ENCODE measurements around the gene P2RY6. TPM values are rescaled to one million over a fixed set of nuclear protein-coding genes. Genes with fewer than 3 reads are reported as not detected.

The P2RY6 gene
- total and polyA plus RNA-seq, 10 of the 15 experiments (the other 5 are each of a cell fraction or from before 2014, with no cell fraction given) = 0.05 to 0.90 (median 0.22) TPM; not detected in 4

- Histone ChIP-seq H2AFZ (ENCODE audit: control insufficient read depth, low read depth, low read length) (peak overlapping the region; percentile 73), H4K20me1 (ENCODE audit: control insufficient read depth, insufficient read depth) (no peaks in the 10 kb centered on the region), H3K79me2 (ENCODE audit: control insufficient read depth, insufficient read depth, low read length) (peaks cover 4% of the 10 kb centered on the region), H3K27ac (ENCODE audit: control insufficient read depth, insufficient read depth) (peak overlapping the region; percentile 99), H3K27me3 (replicated peaks in 1 of 2; ENCODE audit: control insufficient read depth in 2 of 2, insufficient read depth in 2 of 2, low read length in 1 of 2) (no peaks in the 10 kb centered on the region), H3K9ac (ENCODE audit: control insufficient read depth, insufficient read depth, low read length) (peak overlapping the region; percentile 79), H3K4me1 (ENCODE audit: control insufficient read depth, insufficient read depth, low read length) (peaks cover 80% of the 10 kb centered on the region), H3K9me3 (replicated peaks; ENCODE audit: control insufficient read depth, insufficient read depth, low read length) (no peaks in the 10 kb centered on the region), H3K4me2 (ENCODE audit: control insufficient read depth, insufficient read depth) (peak overlapping the region; percentile 68), H3K36me3 (ENCODE audit: control insufficient read depth in 2 of 2, insufficient read depth in 2 of 2, low read length in 1 of 2) (no peaks in the 10 kb centered on the region; a peak in 1 of 4 replicates), H3K4me3 (peak overlapping the region; percentile 38; the same call in 1 of the 2 replicates)
- 2% methylated on average over 12 of the region's 13 CpGs for WGBS (ENCODE audit: insufficient coverage, insufficient replicate concordance, low lambda C conversion rate, missing lambda C conversion rate)
- FAIRE-seq = peak; percentile 68
- ChIA-PET SMC1A (ENCODE audit: uncharacterized antibody, unreplicated experiment) (interaction anchor here (0.5 to 11.8 kb wide), 5 partner anchors 9 to 249 kb away, joined by 3 to 106 read pairs (median 24); partner anchors contain the start of gene ARHGEF17), POLR2A (interaction anchor here (0.5 to 6.3 kb wide), 6 partner anchors 10 to 229 kb away, joined by 3 to 78 read pairs (median 8); partner anchors contain the start of gene ARHGEF17), CTCF (interaction anchor here (0.7 to 7.6 kb wide), 8 partner anchors 8 to 1128 kb away, joined by 3 to 126 read pairs (median 10); partner anchors contain the start of gene ARHGEF17), RAD21 (ENCODE audit: unreplicated experiment) (interaction anchor here (0.9 to 10.5 kb wide), 7 partner anchors 10 to 54 kb away, joined by 3 to 115 read pairs (median 10); partner anchors contain the start of gene ARHGEF17)
- TSS peak; percentile 55 for BruUV-seq (replicated peaks)
- ATAC-seq = peak; percentile 83
- intact Hi-C loops (cut with micrococcal nuclease; ENCODE audit: unreplicated experiment) (loop anchor here (1.0 to 2.0 kb wide), 3 partner anchors 11 to 173 kb away; no protein-coding TSS in a partner anchor), in situ Hi-C loops (cut with MboI) (no loop called here)
- peak; percentile 83 for DNase-seq (ENCODE audit: low read depth, low spot score)
- TF ChIP-seq ZNF687 (IDR thresholded peaks at IDR 0.05) (peak; percentile 75), HSF1 (IDR thresholded peaks at IDR 0.05; ENCODE audit: low read depth, low read length) (peak; percentile 24; the same call in 1 of the 2 replicates), NFYB (IDR thresholded peaks at IDR 0.05; ENCODE audit: insufficient read depth, low read depth, low read length) (no peak), MYC (IDR thresholded peaks at IDR 0.05; ENCODE audit: insufficient read depth, insufficient read length, insufficient replicate concordance, low read length, severe bottlenecking) (no peak), IKZF2 (IDR thresholded peaks at IDR 0.05) (peak; percentile 64 to 66; a peak in 3 of 4 replicates), ATF2 (IDR thresholded peaks at IDR 0.05; ENCODE audit: low read length) (peak; percentile 59; the same call in 1 of the 2 replicates), MEF2B (IDR thresholded peaks at IDR 0.05; ENCODE audit: partially characterized antibody, poor library complexity, severe bottlenecking) (peak; percentile 77), SPI1 (IDR thresholded peaks at IDR 0.05; ENCODE audit: borderline replicate concordance, insufficient read depth, low read depth, low read length) (no peak), CREB1 (IDR thresholded peaks at IDR 0.05; ENCODE audit: low read depth) (no peak; the same call in 1 of the 2 replicates), TCF12 (IDR thresholded peaks at IDR 0.05; ENCODE audit: low read depth, low read length) (peak; percentile 43), NR2C2 (IDR thresholded peaks at IDR 0.05; ENCODE audit: borderline replicate concordance, control insufficient read depth, insufficient read length, low read depth) (no peak), SIN3A (IDR thresholded peaks at IDR 0.05; ENCODE audit: low read depth, low read length) (no peak), SP1 (IDR thresholded peaks at IDR 0.05; ENCODE audit: low read depth, low read length) (peak; percentile 82), TARDBP (IDR thresholded peaks at IDR 0.05; ENCODE audit: borderline replicate concordance) (no peak; the same call in 1 of the 2 replicates), POLR2A (IDR thresholded peaks at IDR 0.05; ENCODE audit: low read depth, low read length) (peak; percentile 70)
These were observed 53.2 kb downstream of the P2RY6 start for GRCh38 chr11:73325036-73325981.
